Tibial nerve (tissue), 4 donors: ENCODE data around the gene PTGER3. TPM values are rescaled to one million over a fixed set of nuclear protein-coding genes. Genes with fewer than 3 reads are reported as not detected.

Source experiments
- DNase-seq, 2 donors: peaks; one replicate each; pipeline ENCODE4 v3.0.0-alpha.2; 2019; ENCODE audit warnings: low spot score in 2 of 2
- H3K27ac ChIP-seq, 4 donors: fragments of 200-600 bp; sonication (generic) in 3 of 4; one replicate each; pipeline ENCODE4 v1.5.1; 2017 to 2019; ENCODE audit warnings: mild to moderate bottlenecking in 1 of 4
- H3K27me3 ChIP-seq, 2 donors: fragments of 200-600 bp; sonication (generic) in 1 of 2; one replicate each; pipeline versions ENCODE4 v1.5.1 to v1.6.0; 2017 to 2019
- H3K36me3 ChIP-seq, 3 donors: fragments of 200-600 bp; sonication (generic); one replicate each; pipeline ENCODE4 v1.5.1; 2018 to 2019
- H3K4me1 ChIP-seq, 4 donors: fragments of 200-600 bp; sonication (generic) in 3 of 4; one replicate each; pipeline ENCODE4 v1.5.1; 2017 to 2019
- H3K4me3 ChIP-seq, 4 donors: fragments of 200-600 bp; sonication (generic) in 3 of 4; one replicate each; pipeline ENCODE4 v1.5.1; 2017 to 2019; ENCODE audit warnings: mild to moderate bottlenecking in 1 of 4, moderate library complexity in 1 of 4
- H3K9me3 ChIP-seq, 4 donors: fragments of 200-600 bp; sonication (generic) in 3 of 4; one replicate each; pipeline ENCODE4 v1.5.1; 2017 to 2019
- CTCF ChIP-seq, 5 experiments: fragments of 200-600 bp in 3 of 5; fragments of 450-650 bp in 2 of 5; sonication (generic) in 3 of 5; IDR thresholded peaks; one replicate each; pipeline ENCODE4 v1.5.1; 2016 to 2019; ENCODE audit warnings: antibody characterized with exemption in 5 of 5, mild to moderate bottlenecking in 3 of 5, moderate library complexity in 2 of 5
- EP300 ChIP-seq, 2 donors: sonication (generic); formaldehyde crosslinking; IDR thresholded peaks; one replicate each; pipeline ENCODE4 v1.6.1; 2017; ENCODE audit warnings: antibody characterized with exemption in 2 of 2, mild to moderate bottlenecking in 1 of 2
- POLR2A ChIP-seq, 2 donors: fragments of 450-650 bp; IDR thresholded peaks; one replicate each; pipeline ENCODE4 v1.6.1; 2017; ENCODE audit warnings: antibody characterized with exemption in 2 of 2, mild to moderate bottlenecking in 2 of 2, moderate library complexity in 2 of 2
- WGBS, 2 donors: methylation state at CpG; one replicate each; pipeline ENCODE4 v1.1.5; 2018; 5-methylcytosine and 5-hydroxymethylcytosine counted together
- total RNA-seq, 4 donors: library from RNA; depleted of rRNA; stranded (reverse); fragments of >200 nt; gene quantifications; one replicate each; pipeline ENCODE4 v1.1.0, GENCODE V29; 2016

Gene PTGER3
- total RNA-seq, 4 donors from 2014 or later: 11.0 to 76.2 (median 26.7) TPM

- Histone ChIP-seq H3K4me3 (no peak overlapping the region), H3K4me1 (no peaks in the 10 kb centered on the region), H3K9me3 (no peaks in the 10 kb centered on the region), H3K27ac (no peak overlapping the region), H3K36me3 (no peaks in the 10 kb centered on the region), H3K27me3 (no peaks in the 10 kb centered on the region)
- no peak for DNase-seq
- WGBS, 2 donors: 35 to 53% methylated on average over 2 of the region's 2 CpGs
- TF ChIP-seq CTCF (IDR thresholded peaks at IDR 0.05): peak in 2 of 5 experiments; percentile 10 to 18
- TF ChIP-seq POLR2A (IDR thresholded peaks at IDR 0.05): no peak
These were observed 81.5 kb downstream of the PTGER3 start for GRCh38 chr1:70966018-70966638.

GRCh38 chr1:70963374-70963773 lies 84.2 kb downstream of the PTGER3 start:
- WGBS, 2 donors: 78 to 88% methylated on average over 3 to 5 of the region's 6 CpGs

GRCh38 chr1:70961374-70961975 lies 86.1 kb downstream of the PTGER3 start:
- H3K4me1 ChIP-seq: no peaks in the 10 kb centered on the region
- WGBS, 2 donors: 28 to 32% methylated on average over 1 of the region's 1 CpG
- no peak overlapping the region for H3K4me3 ChIP-seq
- DNase-seq: no peak
- no peak for TF ChIP-seq POLR2A (IDR thresholded peaks at IDR 0.05)
- TF ChIP-seq EP300 (IDR thresholded peaks at IDR 0.05): no peak
- no peak for TF ChIP-seq CTCF (IDR thresholded peaks at IDR 0.05)
- no peak overlapping the region for H3K27ac ChIP-seq
- no peaks in the 10 kb centered on the region for H3K9me3 ChIP-seq
- no peaks in the 10 kb centered on the region for H3K36me3 ChIP-seq
- no peaks in the 10 kb centered on the region for H3K27me3 ChIP-seq

More at GRCh38 chr1:70963374-70963773, 84.2 kb downstream of the PTGER3 start:
- TF ChIP-seq CTCF (IDR thresholded peaks at IDR 0.05) (no peak), EP300 (IDR thresholded peaks at IDR 0.05) (no peak), POLR2A (IDR thresholded peaks at IDR 0.05) (no peak)
- no peak for DNase-seq
- no peak overlapping the region for H3K27ac ChIP-seq
- H3K36me3 ChIP-seq: no peaks in the 10 kb centered on the region
- no peaks in the 10 kb centered on the region for H3K9me3 ChIP-seq
- H3K4me3 ChIP-seq: no peak overlapping the region
- no peaks in the 10 kb centered on the region for H3K4me1 ChIP-seq
- H3K27me3 ChIP-seq: no peaks in the 10 kb centered on the region

GRCh38 chr1:70948396-70949017 lies 99.1 kb downstream of the PTGER3 start:
- 83 to 90% methylated on average over 5 of the region's 5 CpGs for WGBS, 2 donors
- no peaks in the 10 kb centered on the region for H3K4me1 ChIP-seq
- H3K4me3 ChIP-seq: no peak overlapping the region
- H3K27me3 ChIP-seq: no peaks in the 10 kb centered on the region
- no peaks in the 10 kb centered on the region for H3K36me3 ChIP-seq
- no peak for DNase-seq
- H3K9me3 ChIP-seq: no peaks in the 10 kb centered on the region
- TF ChIP-seq CTCF (IDR thresholded peaks at IDR 0.05): no peak
- H3K27ac ChIP-seq: no peak overlapping the region

GRCh38 chr1:70947835-70948234 lies 99.8 kb downstream of the PTGER3 start:
- no peak for DNase-seq
- Histone ChIP-seq H3K4me3 (no peak overlapping the region), H3K27me3 (no peaks in the 10 kb centered on the region), H3K27ac (no peak overlapping the region), H3K9me3 (no peaks in the 10 kb centered on the region), H3K4me1 (no peaks in the 10 kb centered on the region), H3K36me3 (no peaks in the 10 kb centered on the region)
- WGBS, 2 donors: 82 to 85% methylated on average over 2 of the region's 2 CpGs
- TF ChIP-seq CTCF (IDR thresholded peaks at IDR 0.05) (no peak), POLR2A (IDR thresholded peaks at IDR 0.05) (no peak), EP300 (IDR thresholded peaks at IDR 0.05) (no peak)
